ENCODE data around the gene LRRFIP2.

Gene LRRFIP2

GRCh38 chr3:37015642-37016041 is 158.7 kb downstream of the LRRFIP2 start:
- H3K36me3 ChIP-seq (ENCODE audit: insufficient read depth) = no peaks in the 10 kb centered on the region; the same call in 1 of the 2 replicates
- H3K27me3 ChIP-seq (ENCODE audit: insufficient read depth, low read depth) = no peaks in the 10 kb centered on the region
- no peaks in the 10 kb centered on the region for H4K20me1 ChIP-seq (ENCODE audit: insufficient read depth)
- H3K27ac ChIP-seq = no peak overlapping the region
- H3K79me2 ChIP-seq (ENCODE audit: insufficient read depth, low read depth) = no peaks in the 10 kb centered on the region
- H3K9ac ChIP-seq = no peak overlapping the region
- no peak overlapping the region for H3K4me2 ChIP-seq
- TF ChIP-seq CTCF (conservative IDR thresholded peaks at IDR 0.05; ENCODE audit: low read depth, low read length) = no peak
- H3K4me3 ChIP-seq (IDR thresholded peaks at IDR 0.05; ENCODE audit: insufficient read depth, low read depth, low read length) = no peak overlapping the region
- H2AFZ ChIP-seq (ENCODE audit: low read depth) = no peak overlapping the region
- H3K4me1 ChIP-seq (ENCODE audit: low read depth, poor library complexity, severe bottlenecking) = no peaks in the 10 kb centered on the region

GRCh38 chr3:37014620-37015019 is 159.8 kb downstream of the LRRFIP2 start:
- H3K4me3 ChIP-seq (IDR thresholded peaks at IDR 0.05; ENCODE audit: insufficient read depth, low read depth, low read length) = no peak overlapping the region
- TF ChIP-seq CTCF (conservative IDR thresholded peaks at IDR 0.05; ENCODE audit: low read depth, low read length) = no peak
- H3K4me1 ChIP-seq (ENCODE audit: low read depth, poor library complexity, severe bottlenecking) = no peaks in the 10 kb centered on the region
- no peaks in the 10 kb centered on the region for H3K79me2 ChIP-seq (ENCODE audit: insufficient read depth, low read depth)
- H4K20me1 ChIP-seq (ENCODE audit: insufficient read depth) = no peaks in the 10 kb centered on the region
- H3K9ac ChIP-seq = no peak overlapping the region
- no peaks in the 10 kb centered on the region; the same call in 1 of the 2 replicates for H3K36me3 ChIP-seq (ENCODE audit: insufficient read depth)
- no peak overlapping the region for H3K27ac ChIP-seq
- H3K27me3 ChIP-seq (ENCODE audit: insufficient read depth, low read depth) = no peaks in the 10 kb centered on the region
- H3K4me2 ChIP-seq = no peak overlapping the region
- H2AFZ ChIP-seq (ENCODE audit: low read depth) = no peak overlapping the region

Data from KMS-11 (cell line).